ENCODE data around the gene TRIM2. TPM values are rescaled to one million over a fixed set of nuclear protein-coding genes. Genes with fewer than 3 reads are reported as not detected.
A peak's percentile ranks its signal among the peaks of the same experiment; 100 is the strongest.

Gene TRIM2
- total RNA-seq, 2 experiments from 2014 or later: 1.9 to 3.4 TPM

- intact Hi-C loops (cut with DNase I, micrococcal nuclease): loop anchor here in 1 of 2 experiments (5.0 kb wide), 1 partner anchor 53 kb away; no protein-coding TSS in a partner anchor
- peaks cover 34% of the 10 kb centered on the region for H3K4me1 Mint-ChIP-seq (ENCODE audit: low read depth)
- Histone ChIP-seq H3K27ac (ENCODE audit: low read depth in 1 of 2, low read length in 2 of 2) (no peak overlapping the region), H3K27me3 (ENCODE audit: control insufficient read depth in 1 of 2, insufficient read depth in 2 of 2, low read length in 2 of 2) (no peaks in the 10 kb centered on the region), H3K4me1 (ENCODE audit: insufficient read depth, low read length) (peaks cover 34% of the 10 kb centered on the region), H3K36me3 (ENCODE audit: insufficient read depth, low read length) (no peaks in the 10 kb centered on the region), H3K9me3 (ENCODE audit: control insufficient read depth in 1 of 2, insufficient read depth in 1 of 2, low read length in 2 of 2) (no peaks in the 10 kb centered on the region), H3K4me3 (ENCODE audit: low read length) (peak overlapping the region; percentile 44)
- DNase-seq (peak in 5 of 14 experiments; percentile 5 to 35 (median 18)), ATAC-seq (ENCODE audit: poor library complexity) (peak; percentile 14)
- peak overlapping the region; percentile 71 for H3K4me3 Mint-ChIP-seq
- no peaks in the 10 kb centered on the region for H3K27me3 Mint-ChIP-seq
- H3K27ac Mint-ChIP-seq: peak overlapping the region; percentile 83
- POLR2A ChIA-PET: interaction anchor here (1.2 to 1.9 kb wide), 2 partner anchors 43 to 63 kb away, joined by 3 to 5 read pairs; no protein-coding TSS in a partner anchor
- no peak for TF ChIP-seq CTCF (IDR thresholded peaks at IDR 0.05)
- CTCF ChIA-PET: interaction anchor here (0.7 to 1.4 kb wide), 3 partner anchors 10 to 113 kb away, joined by 3 to 4 read pairs (median 3); no protein-coding TSS in a partner anchor
- H3K36me3 Mint-ChIP-seq (ENCODE audit: low read depth): no peaks in the 10 kb centered on the region
- no peaks in the 10 kb centered on the region for H3K9me3 Mint-ChIP-seq
Observed at GRCh38 chr4:153205757-153206156, 1.5 kb downstream of the TRIM2 start.

GRCh38 chr4:153206534-153206933, 2.3 kb downstream of the TRIM2 start:
- H3K36me3 Mint-ChIP-seq (ENCODE audit: low read depth): no peaks in the 10 kb centered on the region
- intact Hi-C loops (cut with DNase I, micrococcal nuclease): loop anchor here in 1 of 2 experiments (5.0 kb wide), 1 partner anchor 54 kb away; no protein-coding TSS in a partner anchor

GRCh38 chr4:153207027-153207426, 2.8 kb downstream of the TRIM2 start:
- Histone ChIP-seq H3K4me3 (ENCODE audit: low read length) (no peak overlapping the region), H3K4me1 (ENCODE audit: insufficient read depth, low read length) (peaks cover 31% of the 10 kb centered on the region), H3K36me3 (ENCODE audit: insufficient read depth, low read length) (no peaks in the 10 kb centered on the region), H3K9me3 (ENCODE audit: control insufficient read depth in 1 of 2, insufficient read depth in 1 of 2, low read length in 2 of 2) (no peaks in the 10 kb centered on the region), H3K27me3 (ENCODE audit: control insufficient read depth in 1 of 2, insufficient read depth in 2 of 2, low read length in 2 of 2) (no peaks in the 10 kb centered on the region), H3K27ac (ENCODE audit: low read depth in 1 of 2, low read length in 2 of 2) (no peak overlapping the region)
- H3K27ac Mint-ChIP-seq: no peak overlapping the region
- no peak for TF ChIP-seq CTCF (IDR thresholded peaks at IDR 0.05)
- DNase-seq (no peak), ATAC-seq (ENCODE audit: poor library complexity) (no peak)
- intact Hi-C loops (cut with DNase I, micrococcal nuclease): loop anchor here in 1 of 2 experiments (5.0 kb wide), 1 partner anchor 55 kb away; no protein-coding TSS in a partner anchor
- CTCF ChIA-PET: interaction anchor here (1.4 kb wide), 1 partner anchor 9 kb away, joined by 3 read pairs; no protein-coding TSS in a partner anchor
- POLR2A ChIA-PET: no interaction called here
- H3K27me3 Mint-ChIP-seq: no peaks in the 10 kb centered on the region
- peaks cover 34% of the 10 kb centered on the region for H3K4me1 Mint-ChIP-seq (ENCODE audit: low read depth)
- H3K4me3 Mint-ChIP-seq: no peak overlapping the region
- no peaks in the 10 kb centered on the region for H3K36me3 Mint-ChIP-seq (ENCODE audit: low read depth)
- no peaks in the 10 kb centered on the region for H3K9me3 Mint-ChIP-seq

More at GRCh38 chr4:153206534-153206933, 2.3 kb downstream of the TRIM2 start:
- Histone ChIP-seq H3K4me3 (ENCODE audit: low read length) (no peak overlapping the region), H3K36me3 (ENCODE audit: insufficient read depth, low read length) (no peaks in the 10 kb centered on the region), H3K27ac (ENCODE audit: low read depth in 1 of 2, low read length in 2 of 2) (no peak overlapping the region), H3K9me3 (ENCODE audit: control insufficient read depth in 1 of 2, insufficient read depth in 1 of 2, low read length in 2 of 2) (no peaks in the 10 kb centered on the region), H3K4me1 (ENCODE audit: insufficient read depth, low read length) (peaks cover 31% of the 10 kb centered on the region), H3K27me3 (ENCODE audit: control insufficient read depth in 1 of 2, insufficient read depth in 2 of 2, low read length in 2 of 2) (no peaks in the 10 kb centered on the region)
- CTCF ChIA-PET: interaction anchor here (1.4 kb wide), 1 partner anchor 10 kb away, joined by 3 read pairs; no protein-coding TSS in a partner anchor
- Mint-ChIP-seq H3K4me3 (no peak overlapping the region), H3K4me1 (ENCODE audit: low read depth) (peaks cover 34% of the 10 kb centered on the region), H3K9me3 (no peaks in the 10 kb centered on the region), H3K27me3 (no peaks in the 10 kb centered on the region), H3K27ac (no peak overlapping the region)
- DNase-seq: no peak
- POLR2A ChIA-PET: interaction anchor here (1.2 to 1.9 kb wide), 2 partner anchors 43 to 64 kb away, joined by 3 to 5 read pairs; no protein-coding TSS in a partner anchor
- ATAC-seq (ENCODE audit: poor library complexity): no peak
- no peak for TF ChIP-seq CTCF (IDR thresholded peaks at IDR 0.05)
